ENCODE data around the gene NXN. TPM values are rescaled to one million over a fixed set of nuclear protein-coding genes. Genes with fewer than 3 reads are reported as not detected.

NXN gene
- total RNA-seq, 1 donor from 2014 or later = 51.6 TPM

- TF ChIP-seq CTCF (IDR thresholded peaks at IDR 0.05) (no peak), POLR2A (IDR thresholded peaks at IDR 0.05) (no peak), POLR2AphosphoS5 (IDR thresholded peaks at IDR 0.05; ENCODE audit: insufficient read depth in 1 of 2, low read depth in 1 of 2) (no peak)
- H3K27ac ChIP-seq = peak overlapping the region; percentile 83
- intact Hi-C loops (cut with DNase I) = no loop called here
Measured at GRCh38 chr17:902463-902862, 77.1 kb downstream of the NXN start.

GRCh38 chr17:901964-902363, 77.6 kb downstream of the NXN start:
- Histone ChIP-seq H3K9me3 (no peaks in the 10 kb centered on the region), H3K27me3 (no peaks in the 10 kb centered on the region), H3K4me3 (peak overlapping the region in 1 of 2 donors; percentile 21), H3K27ac (peak overlapping the region; percentile 83), H3K36me3 (no peaks in the 10 kb centered on the region), H3K4me1 (peaks cover 72% of the 10 kb centered on the region)
- DNase-seq (ENCODE audit: extremely low spot score in 2 of 2) = no peak
- TF ChIP-seq POLR2AphosphoS5 (IDR thresholded peaks at IDR 0.05; ENCODE audit: insufficient read depth in 1 of 2, low read depth in 1 of 2) (peak in 1 of 2 donors; percentile 51), CTCF (IDR thresholded peaks at IDR 0.05) (no peak), POLR2A (IDR thresholded peaks at IDR 0.05) (no peak)
- intact Hi-C loops (cut with DNase I) = no loop called here

More at GRCh38 chr17:902463-902862, 77.1 kb downstream of the NXN start:
- peaks cover 67% of the 10 kb centered on the region for H3K4me1 ChIP-seq
- no peaks in the 10 kb centered on the region for H3K36me3 ChIP-seq
- H3K4me3 ChIP-seq = no peak overlapping the region
- H3K27me3 ChIP-seq = no peaks in the 10 kb centered on the region
- H3K9me3 ChIP-seq = no peaks in the 10 kb centered on the region
- DNase-seq (ENCODE audit: extremely low spot score in 2 of 2) = no peak

GRCh38 chr17:901191-901950, 78.2 kb downstream of the NXN start:
- H3K4me3 ChIP-seq = peak overlapping the region in 1 of 2 donors; percentile 21
- intact Hi-C loops (cut with DNase I) = no loop called here
- no peaks in the 10 kb centered on the region for H3K36me3 ChIP-seq
- DNase-seq (ENCODE audit: extremely low spot score in 2 of 2) = peak in 1 of 2 donors; percentile 98
- no peaks in the 10 kb centered on the region for H3K9me3 ChIP-seq
- H3K27me3 ChIP-seq = no peaks in the 10 kb centered on the region
- TF ChIP-seq POLR2A (IDR thresholded peaks at IDR 0.05) (no peak), POLR2AphosphoS5 (IDR thresholded peaks at IDR 0.05; ENCODE audit: insufficient read depth in 1 of 2, low read depth in 1 of 2) (peak in 1 of 2 donors; percentile 94)
- peak overlapping the region; percentile 83 for H3K27ac ChIP-seq
- H3K4me1 ChIP-seq = peaks cover 78% of the 10 kb centered on the region

GRCh38 chr17:900336-900934, 79.1 kb downstream of the NXN start:
- H3K36me3 ChIP-seq = no peaks in the 10 kb centered on the region
- intact Hi-C loops (cut with DNase I) = no loop called here
- H3K27ac ChIP-seq = peak overlapping the region; percentile 83

More at GRCh38 chr17:900336-900934, 79.1 kb downstream of the NXN start:
- TF ChIP-seq POLR2AphosphoS5 (IDR thresholded peaks at IDR 0.05; ENCODE audit: insufficient read depth in 1 of 2, low read depth in 1 of 2) = no peak
- TF ChIP-seq POLR2A (IDR thresholded peaks at IDR 0.05) = no peak
- TF ChIP-seq CTCF (IDR thresholded peaks at IDR 0.05) = no peak
- Histone ChIP-seq H3K4me3 (no peak overlapping the region), H3K4me1 (peaks cover 77% of the 10 kb centered on the region), H3K9me3 (no peaks in the 10 kb centered on the region), H3K27me3 (no peaks in the 10 kb centered on the region)
- DNase-seq (ENCODE audit: extremely low spot score in 2 of 2) = no peak
